GM18517 (cell line): ENCODE data around the gene TMEM131L.
"Not testable (repeated sequence)": the region's sequence is repeated elsewhere in the genome, so short reads cannot be mapped to it uniquely, and the experiment has no call there.

Experiments
- ATAC-seq: cut with Tn5 transposase; IDR thresholded peaks from one replicate; pipeline ENCODE4 v1.9.1; 2021; ENCODE audit warnings: mild to moderate bottlenecking, moderate library complexity; ENCODE audit not compliant: unreplicated experiment

Gene TMEM131L, protein sequence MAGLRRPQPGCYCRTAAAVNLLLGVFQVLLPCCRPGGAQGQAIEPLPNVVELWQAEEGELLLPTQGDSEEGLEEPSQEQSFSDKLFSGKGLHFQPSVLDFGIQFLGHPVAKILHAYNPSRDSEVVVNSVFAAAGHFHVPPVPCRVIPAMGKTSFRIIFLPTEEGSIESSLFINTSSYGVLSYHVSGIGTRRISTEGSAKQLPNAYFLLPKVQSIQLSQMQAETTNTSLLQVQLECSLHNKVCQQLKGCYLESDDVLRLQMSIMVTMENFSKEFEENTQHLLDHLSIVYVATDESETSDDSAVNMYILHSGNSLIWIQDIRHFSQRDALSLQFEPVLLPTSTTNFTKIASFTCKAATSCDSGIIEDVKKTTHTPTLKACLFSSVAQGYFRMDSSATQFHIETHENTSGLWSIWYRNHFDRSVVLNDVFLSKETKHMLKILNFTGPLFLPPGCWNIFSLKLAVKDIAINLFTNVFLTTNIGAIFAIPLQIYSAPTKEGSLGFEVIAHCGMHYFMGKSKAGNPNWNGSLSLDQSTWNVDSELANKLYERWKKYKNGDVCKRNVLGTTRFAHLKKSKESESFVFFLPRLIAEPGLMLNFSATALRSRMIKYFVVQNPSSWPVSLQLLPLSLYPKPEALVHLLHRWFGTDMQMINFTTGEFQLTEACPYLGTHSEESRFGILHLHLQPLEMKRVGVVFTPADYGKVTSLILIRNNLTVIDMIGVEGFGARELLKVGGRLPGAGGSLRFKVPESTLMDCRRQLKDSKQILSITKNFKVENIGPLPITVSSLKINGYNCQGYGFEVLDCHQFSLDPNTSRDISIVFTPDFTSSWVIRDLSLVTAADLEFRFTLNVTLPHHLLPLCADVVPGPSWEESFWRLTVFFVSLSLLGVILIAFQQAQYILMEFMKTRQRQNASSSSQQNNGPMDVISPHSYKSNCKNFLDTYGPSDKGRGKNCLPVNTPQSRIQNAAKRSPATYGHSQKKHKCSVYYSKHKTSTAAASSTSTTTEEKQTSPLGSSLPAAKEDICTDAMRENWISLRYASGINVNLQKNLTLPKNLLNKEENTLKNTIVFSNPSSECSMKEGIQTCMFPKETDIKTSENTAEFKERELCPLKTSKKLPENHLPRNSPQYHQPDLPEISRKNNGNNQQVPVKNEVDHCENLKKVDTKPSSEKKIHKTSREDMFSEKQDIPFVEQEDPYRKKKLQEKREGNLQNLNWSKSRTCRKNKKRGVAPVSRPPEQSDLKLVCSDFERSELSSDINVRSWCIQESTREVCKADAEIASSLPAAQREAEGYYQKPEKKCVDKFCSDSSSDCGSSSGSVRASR (N-terminal part only)

DNA sequence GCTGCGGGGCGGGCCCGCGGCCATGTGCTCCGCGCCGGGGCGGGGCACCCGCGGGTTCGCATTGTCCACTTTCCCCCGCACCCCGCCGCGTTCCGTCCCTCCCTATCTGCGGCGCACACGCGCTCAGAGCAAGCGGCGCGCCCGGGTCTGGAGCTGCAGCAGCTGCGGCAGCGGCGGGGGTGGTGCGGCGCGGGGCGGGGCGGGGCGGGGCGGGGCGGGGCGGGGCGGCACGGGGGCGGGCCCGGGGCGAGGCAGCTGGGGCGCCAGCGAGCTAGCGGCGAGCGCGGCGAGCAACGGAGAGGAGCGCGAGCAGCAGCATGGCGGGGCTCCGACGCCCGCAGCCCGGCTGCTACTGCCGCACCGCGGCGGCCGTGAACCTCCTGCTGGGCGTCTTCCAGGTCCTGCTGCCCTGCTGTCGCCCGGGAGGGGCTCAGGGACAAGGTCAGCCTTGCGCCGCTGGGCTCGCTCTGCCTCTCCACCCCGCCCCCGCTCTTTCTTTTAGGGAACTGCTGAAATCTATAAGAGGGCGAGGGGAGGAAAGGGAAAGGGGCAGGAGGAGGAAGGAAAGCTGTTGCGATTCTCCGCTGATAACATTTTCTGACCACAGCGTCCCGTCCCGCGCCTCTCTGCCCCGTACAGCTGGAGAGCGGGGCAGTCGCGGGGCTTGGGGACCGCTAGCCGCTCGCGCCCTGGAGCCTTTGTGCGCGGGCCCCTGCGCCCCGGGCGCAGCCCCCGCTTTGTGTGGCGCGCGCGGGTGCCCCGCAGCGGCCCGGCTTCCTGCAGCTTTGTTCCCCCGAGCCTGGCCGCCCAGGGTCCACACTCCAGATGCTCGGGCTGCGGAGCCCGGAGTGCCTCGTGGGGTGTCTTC is at the start of gene TMEM131L:
TMEM131L (plus strand) TSS at position 280 of the 868 bp plus-strand sequence; CDS start at position 318, 38 bp downstream.
- ATAC-seq: peak; percentile 25

DNA sequence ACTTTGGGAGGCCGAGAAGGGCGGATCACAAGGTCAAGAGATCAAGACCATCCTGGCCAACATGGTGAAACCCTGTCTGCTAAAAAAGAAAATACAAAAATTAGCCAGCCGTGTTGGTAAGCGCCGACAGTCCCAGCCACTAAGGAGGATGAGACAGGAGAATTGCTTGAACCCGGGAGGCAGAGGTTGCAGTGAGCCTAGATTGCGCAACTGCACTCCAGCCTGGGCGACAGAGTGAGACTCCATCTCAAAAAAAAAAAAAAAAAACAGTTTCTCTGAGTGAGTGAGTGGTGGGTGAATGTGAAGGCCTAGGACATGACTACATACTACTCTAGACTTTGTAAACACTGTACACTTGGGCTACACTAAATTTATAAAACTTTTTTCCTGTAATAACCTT is 49.7 kb upstream of the TMEM131L start:
- ATAC-seq: not testable (repeated sequence)

DNA sequence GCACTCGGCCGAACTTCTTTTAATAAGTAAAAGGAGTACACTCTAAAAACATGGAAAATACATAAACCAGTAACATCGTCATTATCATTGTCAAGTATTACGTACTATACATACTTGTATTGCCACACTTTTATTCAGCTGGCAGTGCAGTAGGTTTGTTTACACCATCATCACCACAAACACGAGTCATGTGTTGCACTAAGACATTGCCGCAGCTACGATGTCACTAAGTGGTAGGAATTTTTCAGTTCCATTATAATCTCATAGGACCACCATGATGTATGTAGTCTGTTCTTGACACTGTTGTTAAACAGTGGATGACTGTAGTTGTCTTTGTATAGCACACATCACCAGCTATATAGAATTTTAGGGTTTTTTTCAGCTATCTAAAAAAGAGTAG is 48.0 kb upstream of the TMEM131L start:
- ATAC-seq: no peak

DNA sequence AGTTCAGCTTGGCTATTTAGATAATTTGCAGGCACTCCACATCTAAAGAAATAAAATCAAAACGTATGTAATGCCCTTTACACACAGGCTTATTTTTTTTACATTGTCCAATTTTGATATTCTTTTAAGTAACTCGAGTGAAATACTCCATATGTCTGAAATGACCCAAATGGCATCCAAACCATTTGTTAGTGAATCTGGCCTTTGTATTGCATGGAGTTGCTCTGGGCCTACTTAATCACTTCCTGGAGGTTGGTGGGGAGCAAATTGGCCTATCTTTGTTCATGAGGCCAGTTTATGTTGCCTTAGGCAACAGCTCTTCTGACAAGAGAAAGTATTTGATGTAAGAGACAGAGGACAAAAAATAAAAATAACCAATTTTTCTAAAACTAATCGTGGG is 47.6 kb upstream of the TMEM131L start:
- no peak for ATAC-seq

DNA sequence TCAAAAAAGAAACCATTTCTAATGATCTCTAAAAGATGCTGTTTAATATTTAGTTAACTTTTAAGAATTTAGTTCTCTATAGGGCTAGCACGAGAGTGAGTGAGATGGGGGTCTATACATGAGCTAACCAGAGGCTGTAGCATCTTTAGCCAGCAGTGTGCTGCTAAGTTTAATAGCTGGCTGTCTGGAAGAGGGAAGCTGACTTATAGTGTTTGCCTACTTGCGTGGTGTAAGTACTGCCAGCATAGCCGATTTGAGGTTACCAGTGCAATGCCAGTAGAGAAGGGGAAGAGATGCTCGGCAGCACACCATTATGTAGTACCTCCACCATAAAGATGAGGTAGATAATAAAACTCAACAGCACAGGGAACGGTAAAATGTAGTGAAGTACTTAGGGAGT is 47.1 kb upstream of the TMEM131L start:
- ATAC-seq: no peak

DNA sequence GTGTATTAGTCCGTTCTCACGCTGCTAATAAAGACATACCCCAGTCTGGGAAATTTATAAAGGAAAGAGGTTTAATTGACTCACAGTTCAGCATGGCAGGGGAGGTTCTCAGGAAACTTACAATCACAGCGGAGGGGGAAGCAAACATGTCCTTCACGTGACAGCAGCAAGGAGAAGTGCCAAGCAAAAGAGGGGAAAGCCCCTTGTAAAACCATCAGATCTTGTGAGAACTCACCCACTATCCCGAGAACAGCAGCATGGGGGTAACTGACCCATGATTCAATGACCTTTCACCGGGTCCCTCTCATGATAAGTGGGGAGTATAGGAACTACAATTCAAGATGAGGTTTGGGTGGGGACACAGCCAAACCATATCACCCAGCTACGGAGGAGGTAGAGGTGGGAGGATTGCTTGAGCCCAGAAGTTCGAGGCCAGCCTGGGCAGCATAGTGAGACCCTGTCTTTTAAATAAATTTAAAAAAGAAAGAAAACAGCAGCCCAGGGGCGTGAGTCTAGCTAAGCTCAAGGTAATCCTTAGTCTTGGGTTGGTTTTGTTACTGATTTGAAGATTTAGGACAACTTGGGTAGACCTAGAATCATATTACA is 46.4 kb upstream of the TMEM131L start:
- ATAC-seq: no peak

DNA sequence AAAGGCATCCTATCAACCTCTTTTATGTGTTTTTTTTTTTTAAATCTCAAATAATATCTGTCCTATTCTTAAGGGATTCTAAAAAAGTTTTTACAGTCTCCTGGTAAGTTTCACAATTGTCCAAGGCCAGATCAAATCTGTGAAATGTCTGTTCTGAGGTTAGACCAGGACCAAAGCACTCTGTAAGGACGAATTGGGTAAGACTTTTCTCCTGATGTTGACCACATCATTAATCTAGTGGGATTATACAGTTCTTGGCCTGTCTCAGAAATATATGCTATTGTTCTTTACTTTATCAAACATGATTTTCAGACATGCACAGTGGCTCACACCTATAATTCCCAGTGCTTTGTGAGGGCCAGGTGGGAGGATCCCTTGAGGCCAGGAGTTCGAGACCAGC is 45.8 kb upstream of the TMEM131L start:
- no peak for ATAC-seq

DNA sequence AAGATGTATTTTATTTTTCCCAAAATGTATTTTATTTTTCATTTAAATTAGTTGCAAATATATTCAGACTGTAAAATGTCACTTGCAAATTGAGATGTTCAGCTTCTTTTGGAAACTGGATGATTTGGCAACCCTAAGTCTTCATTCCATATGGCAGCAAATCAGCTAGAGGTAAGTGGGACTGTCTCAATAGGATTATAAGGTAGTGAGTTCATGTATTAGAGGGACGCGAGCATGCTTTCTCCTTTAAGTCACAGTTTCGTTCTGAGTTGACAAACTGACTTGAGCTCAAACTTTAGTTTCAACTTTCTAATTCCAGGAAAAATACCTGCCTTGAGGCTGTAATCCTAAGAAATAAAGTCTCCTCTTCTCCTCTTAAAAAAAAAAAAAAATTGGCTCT is 44.2 kb upstream of the TMEM131L start:
- ATAC-seq: peak; percentile 77

DNA sequence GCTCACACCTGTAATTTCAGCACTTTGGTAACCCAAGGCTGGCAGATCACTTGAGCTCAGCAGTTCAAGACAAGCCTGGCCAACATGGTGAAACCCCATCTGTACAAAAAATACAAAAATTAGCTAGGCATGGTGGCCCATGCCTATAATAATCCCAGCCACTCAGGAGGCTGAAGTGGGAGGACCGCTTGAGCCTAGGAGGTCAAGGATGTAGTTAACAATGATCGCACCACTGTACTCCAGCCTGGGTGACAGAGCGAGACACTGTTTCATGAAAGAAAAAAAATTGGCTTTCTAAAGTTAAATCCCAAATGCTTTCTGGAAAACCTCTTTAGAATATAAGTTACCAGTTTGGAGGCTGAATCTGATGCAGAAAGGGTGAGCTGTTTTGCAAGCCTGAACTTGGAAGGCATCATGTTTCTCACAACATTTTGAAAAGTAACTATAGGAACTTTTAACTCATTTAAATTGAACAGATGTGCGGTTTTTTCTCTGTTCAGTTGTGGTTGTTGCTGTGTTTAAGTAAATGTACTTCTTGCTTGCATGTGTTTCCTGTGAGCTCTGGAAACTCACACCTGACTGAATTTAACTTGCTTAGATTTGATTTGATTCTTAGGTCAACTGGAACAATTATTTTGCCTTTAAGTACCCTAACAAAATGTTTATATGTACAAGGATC is 39.8 kb upstream of the TMEM131L start:
- peak; percentile 51 for ATAC-seq

DNA sequence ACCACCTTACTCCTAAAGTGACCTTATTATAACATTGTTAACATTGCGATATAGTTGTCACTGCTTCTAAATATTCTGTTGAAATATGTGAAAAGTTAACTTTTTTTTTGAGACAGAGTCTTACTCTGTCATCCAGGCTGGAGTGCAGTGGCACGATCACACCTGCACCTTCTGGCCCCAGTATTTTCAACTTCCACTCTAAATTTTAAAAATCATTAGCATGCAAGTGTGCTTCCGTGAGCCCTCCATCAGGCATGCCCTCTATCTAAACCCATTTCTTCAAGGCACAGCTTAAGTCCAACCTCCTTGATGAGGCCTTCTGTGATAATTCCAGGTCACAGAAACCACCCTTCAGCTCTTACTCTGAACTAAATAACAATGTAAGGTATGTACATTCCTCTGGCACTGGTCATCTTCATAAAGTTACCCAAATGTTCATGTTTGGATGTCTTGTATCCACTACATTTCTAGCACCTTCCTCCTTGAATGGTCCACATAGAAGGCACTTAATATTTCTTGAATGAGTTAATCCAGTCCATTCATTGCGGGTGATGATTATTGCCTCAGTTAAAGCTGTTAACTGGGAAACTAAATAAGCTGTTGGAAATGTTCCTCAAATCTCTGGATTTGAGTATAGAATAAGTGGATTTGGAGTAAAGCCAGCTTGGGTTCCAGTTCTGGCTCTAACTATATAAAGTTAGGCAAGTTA is 38.6 kb upstream of the TMEM131L start:
- no peak for ATAC-seq

DNA sequence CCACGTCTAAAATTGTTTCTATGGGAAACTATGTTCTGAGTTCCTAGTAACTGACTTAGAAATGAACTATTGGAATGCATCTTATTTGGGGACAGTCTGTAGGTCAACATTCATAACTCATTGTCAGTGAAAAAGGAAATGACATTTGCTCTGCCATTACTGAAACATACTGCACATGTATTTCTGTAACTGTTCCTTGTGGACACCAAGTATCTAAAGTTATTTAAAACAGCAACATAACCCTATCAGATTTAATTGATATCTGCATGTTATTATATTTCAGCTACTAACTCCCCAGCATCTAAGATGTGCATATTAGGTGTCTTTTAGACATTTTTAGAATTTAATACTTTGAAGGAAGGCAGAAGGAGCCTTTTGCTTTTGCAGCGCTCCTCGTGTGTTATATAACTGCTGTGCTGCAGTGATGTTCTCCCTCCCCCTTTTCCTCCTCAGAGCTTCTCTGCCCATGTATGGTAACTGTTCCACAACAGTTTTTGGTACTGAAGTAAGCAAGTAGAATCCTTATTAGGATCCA is 37.2 kb upstream of the TMEM131L start:
- no peak for ATAC-seq

DNA sequence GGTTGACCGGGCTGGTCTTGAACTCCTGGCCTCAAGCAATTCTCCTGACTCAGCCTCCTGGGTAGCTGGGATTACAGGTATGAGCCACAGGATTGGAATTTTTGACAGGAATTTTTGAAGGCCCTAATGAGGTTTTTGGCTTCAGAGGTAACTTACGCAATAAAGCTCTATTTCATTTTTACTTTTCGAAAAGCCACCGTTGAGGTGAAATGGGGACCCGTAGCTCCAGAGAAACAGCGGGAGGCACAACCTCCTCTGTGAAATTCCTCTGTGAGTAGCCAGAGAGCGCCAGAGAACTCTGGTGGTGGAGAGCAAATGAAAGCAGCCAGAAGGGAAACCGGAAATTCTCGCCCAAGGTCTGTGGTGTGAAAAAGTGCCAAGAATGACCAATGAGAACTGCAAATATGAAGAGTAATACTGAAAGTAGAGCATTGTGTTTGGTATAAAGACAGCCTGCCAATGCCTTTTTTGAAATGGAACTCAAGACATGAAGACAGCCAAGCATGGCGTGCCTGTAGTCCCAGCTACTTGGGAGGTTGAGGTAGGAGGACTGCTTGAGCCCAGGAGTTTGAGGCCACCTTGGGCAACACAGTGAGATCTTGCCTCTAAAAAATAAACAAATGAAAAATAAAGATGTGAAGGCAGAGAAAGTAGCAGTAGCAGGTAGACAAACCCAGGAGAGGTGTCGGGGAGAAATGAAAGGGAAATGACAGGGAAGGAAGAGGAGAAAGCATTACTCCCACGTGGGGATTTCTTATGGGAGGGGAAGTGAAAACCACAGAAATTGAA is 33.0 kb upstream of the TMEM131L start:
- ATAC-seq: peak; percentile 96

DNA sequence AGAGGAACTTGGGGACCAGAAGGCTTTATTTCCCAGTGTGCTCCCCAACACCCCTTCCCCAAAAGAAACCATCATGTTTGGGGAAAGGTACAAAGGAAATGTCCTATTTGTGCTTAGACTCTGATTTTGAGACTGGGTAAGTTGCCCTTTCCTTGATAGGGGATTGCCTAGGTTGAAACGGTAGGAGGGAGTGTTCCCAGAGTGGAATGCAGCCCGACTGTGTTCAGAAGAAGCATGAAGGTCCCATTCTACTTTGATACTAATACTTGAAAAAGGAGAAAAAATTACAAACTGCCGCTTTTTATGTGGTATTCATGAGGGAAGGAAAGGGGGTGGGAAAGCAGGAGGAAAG is 32.4 kb upstream of the TMEM131L start:
- no peak for ATAC-seq

DNA sequence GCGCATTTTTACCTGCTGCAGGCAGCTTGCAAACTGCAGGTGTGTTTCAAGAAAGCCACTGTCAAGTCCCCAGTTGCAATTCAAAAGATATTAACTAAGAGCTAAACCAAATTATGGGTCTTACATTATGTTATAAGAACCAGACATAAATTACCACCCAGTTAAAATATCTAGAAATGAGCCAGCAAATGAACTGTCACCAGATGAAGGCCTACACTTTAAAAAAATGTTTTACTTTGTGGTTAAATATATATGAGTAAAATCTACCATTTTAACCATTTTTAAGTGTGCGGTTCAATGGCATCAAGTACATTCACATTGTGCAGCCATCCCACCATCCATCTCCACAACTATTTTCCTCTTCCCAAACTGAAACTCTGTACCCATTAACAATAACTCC is 32.0 kb upstream of the TMEM131L start:
- no peak for ATAC-seq

DNA sequence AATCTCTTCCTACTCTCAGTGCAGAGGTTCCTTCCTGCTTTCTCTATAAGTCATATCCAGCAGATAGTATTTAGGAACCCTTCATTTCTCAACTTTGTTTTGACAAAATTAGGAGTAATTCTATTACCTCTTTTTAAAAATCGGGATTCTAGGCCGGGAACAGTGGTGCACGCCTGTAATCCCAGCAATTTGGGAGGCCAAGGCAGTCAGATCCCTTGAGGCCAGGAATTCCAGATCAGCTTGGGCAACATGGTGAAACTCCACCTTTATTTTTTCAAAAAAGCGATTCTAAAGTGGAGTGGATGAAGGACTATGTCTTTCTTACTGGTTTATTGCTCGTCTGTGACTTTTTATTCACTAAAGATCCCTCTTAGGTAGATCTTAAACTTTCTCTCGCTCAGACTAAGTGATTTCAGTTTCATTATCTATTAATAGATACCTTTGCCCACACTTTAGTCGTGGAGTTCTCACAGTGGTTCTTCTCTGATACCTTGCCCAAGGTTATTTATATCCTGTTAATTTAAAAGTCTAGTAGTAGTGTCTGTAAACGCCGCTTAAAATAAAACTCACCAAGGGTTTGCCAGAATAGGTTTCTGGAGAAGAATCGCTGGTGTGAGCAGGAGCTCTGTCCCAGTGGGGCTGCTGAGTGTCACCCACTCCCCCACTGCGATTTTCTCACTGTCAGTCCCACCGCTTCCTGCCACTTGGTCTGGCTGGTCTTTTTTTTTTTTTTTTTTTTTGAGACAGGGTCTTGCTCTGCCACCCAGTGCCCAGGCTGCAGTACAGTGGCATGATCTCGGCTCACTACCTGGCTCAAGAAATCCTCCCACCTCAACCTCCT is 27.0 kb upstream of the TMEM131L start:
- peak; percentile 86 for ATAC-seq

DNA sequence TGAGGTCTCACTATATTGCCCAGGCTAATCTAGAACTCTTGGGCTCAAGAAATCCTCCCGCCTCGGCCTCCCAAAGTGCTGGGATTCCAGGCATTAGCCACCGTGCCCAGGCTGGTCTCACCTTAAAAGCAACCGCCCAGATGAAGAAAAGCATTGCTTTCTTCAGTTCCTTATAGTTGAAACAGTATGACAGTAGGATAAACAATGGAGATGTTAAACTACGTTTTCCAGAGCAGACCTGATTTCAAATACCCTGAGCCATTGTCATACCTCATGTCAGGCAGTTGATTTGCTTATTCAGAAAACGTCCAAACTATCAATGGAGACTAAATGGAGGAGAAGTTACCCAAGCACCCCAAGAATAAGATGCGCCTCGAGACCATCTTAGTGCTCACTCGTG is 26.3 kb upstream of the TMEM131L start:
- no peak for ATAC-seq

DNA sequence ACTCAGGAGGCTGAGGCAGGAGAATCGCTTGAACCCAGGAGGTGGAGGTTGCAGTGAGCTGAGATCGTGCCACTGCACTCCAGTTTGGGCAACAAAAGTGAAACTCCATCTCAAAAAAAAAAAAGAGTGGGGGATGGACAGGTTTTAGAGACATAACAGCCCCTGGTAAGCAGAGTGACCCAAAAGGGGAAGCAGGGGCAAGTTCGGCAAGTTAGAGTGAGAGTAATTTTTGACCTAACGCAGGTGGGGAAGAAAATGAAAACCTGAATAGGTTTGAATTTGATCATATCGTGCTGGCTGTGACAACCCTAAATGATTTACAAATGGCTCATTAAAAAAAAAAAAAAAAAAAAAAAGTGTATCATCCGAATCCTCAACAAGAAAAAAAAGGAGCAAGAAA is 25.7 kb upstream of the TMEM131L start:
- ATAC-seq: no peak
